HepG2 (cell line): ENCODE data around the gene ZPR1.

Experiments
- KDM5A ChIP-seq: fragments of 200-600 bp; sonication (generic); IDR thresholded peaks from 2 replicates; pipeline ENCODE4 v1.7.0; 2018; ENCODE audit warnings: antibody characterized with exemption, mild to moderate bottlenecking, low read length, borderline replicate concordance
- MAFK ChIP-seq, 2 experiments: IDR thresholded peaks in 1 of 2; conservative IDR thresholded peaks in 1 of 2; 2 replicates each; pipeline ENCODE4 v1.6.1; 2011; ENCODE audit warnings: improper control_type of control experiment in 2 of 2, low read length in 2 of 2
- TF ChIP-seq, protein P1 (sequence below), 2 experiments: sonication (generic) in 1 of 2; formaldehyde crosslinking in 1 of 2; IDR thresholded peaks; 2 replicates each; pipeline versions ENCODE4 v1.6.1 to v1.9.0; 2014 to 2022; ENCODE audit warnings: antibody characterized with exemption in 1 of 2, borderline replicate concordance in 1 of 2, inconsistent platforms in 1 of 2, low read depth in 1 of 2, missing genetic modification reagents in 1 of 2
- TF ChIP-seq, protein P2 (sequence below): sonication (generic); formaldehyde crosslinking; IDR thresholded peaks from 2 replicates; pipeline ENCODE4 v1.4.0; 2020; ENCODE audit warnings: missing genetic modification reagents
- TF ChIP-seq, protein P3 (sequence below): sonication (generic); formaldehyde crosslinking; IDR thresholded peaks from 2 replicates; pipeline ENCODE4 v1.5.0; 2020; ENCODE audit warnings: mild to moderate bottlenecking, missing genetic modification reagents, moderate library complexity

DNA sequence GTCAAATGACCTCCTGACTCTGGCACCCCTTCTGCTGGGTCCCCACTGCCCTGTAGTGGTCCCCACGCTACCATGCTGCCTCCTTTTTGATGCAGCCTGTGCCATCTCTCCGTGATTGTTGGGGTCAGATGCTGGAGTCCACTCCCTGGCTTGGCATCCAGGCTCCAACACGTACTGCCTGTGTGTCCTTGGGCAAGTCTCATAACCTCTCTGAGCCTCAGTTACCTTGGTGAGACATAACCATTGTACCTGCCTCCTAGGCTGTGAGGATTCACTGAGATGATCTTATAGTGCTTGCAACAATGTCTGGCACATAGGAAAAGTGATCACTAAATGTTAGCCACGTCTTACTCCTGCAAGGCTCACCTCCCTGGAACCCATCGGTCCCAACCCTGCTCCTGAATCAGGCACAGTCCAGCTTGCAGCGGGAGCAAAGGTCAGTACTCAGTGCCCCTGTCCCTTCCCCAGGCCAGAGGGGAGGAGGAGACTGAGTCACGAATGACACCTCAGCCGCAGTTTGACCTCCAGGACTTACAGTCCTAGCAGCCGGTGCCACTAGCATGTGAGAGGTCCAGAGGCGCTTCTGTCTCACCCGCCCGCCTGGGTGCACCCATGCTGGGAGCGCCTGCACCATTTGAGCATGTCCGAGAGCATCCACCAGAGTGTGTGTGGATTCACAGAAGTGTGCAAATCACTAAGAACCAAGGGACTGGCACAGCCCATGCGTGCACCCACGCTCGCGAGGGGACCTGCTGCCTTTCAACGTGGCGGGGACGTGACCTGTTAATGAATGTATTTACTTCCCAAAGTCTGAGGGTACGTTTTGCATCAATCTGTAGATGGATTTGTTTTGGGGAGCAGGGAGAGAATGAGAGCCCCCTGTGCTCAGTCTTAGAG is 38.3 kb upstream of the ZPR1 start:
- TF ChIP-seq KDM5A (no peak), MAFK (conservative IDR thresholded peaks at IDR 0.05 in 1 of 2, IDR thresholded peaks at IDR 0.05 in 1 of 2; ENCODE audit: low read length in 2 of 2) (no peak)
- TF ChIP-seq, protein P1, sequence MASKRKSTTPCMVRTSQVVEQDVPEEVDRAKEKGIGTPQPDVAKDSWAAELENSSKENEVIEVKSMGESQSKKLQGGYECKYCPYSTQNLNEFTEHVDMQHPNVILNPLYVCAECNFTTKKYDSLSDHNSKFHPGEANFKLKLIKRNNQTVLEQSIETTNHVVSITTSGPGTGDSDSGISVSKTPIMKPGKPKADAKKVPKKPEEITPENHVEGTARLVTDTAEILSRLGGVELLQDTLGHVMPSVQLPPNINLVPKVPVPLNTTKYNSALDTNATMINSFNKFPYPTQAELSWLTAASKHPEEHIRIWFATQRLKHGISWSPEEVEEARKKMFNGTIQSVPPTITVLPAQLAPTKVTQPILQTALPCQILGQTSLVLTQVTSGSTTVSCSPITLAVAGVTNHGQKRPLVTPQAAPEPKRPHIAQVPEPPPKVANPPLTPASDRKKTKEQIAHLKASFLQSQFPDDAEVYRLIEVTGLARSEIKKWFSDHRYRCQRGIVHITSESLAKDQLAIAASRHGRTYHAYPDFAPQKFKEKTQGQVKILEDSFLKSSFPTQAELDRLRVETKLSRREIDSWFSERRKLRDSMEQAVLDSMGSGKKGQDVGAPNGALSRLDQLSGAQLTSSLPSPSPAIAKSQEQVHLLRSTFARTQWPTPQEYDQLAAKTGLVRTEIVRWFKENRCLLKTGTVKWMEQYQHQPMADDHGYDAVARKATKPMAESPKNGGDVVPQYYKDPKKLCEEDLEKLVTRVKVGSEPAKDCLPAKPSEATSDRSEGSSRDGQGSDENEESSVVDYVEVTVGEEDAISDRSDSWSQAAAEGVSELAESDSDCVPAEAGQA (IDR thresholded peaks at IDR 0.05; ENCODE audit: low read depth): no peak
- TF ChIP-seq, protein P1 (CRISPR knock-in tag; IDR thresholded peaks at IDR 0.05; ENCODE audit: borderline replicate concordance): no peak
- TF ChIP-seq, protein P2, sequence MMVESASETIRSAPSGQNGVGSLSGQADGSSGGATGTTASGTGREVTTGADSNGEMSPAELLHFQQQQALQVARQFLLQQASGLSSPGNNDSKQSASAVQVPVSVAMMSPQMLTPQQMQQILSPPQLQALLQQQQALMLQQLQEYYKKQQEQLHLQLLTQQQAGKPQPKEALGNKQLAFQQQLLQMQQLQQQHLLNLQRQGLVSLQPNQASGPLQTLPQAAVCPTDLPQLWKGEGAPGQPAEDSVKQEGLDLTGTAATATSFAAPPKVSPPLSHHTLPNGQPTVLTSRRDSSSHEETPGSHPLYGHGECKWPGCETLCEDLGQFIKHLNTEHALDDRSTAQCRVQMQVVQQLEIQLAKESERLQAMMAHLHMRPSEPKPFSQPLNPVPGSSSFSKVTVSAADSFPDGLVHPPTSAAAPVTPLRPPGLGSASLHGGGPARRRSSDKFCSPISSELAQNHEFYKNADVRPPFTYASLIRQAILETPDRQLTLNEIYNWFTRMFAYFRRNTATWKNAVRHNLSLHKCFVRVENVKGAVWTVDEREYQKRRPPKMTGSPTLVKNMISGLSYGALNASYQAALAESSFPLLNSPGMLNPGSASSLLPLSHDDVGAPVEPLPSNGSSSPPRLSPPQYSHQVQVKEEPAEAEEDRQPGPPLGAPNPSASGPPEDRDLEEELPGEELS (CRISPR knock-in tag): no peak
- TF ChIP-seq, protein P3, sequence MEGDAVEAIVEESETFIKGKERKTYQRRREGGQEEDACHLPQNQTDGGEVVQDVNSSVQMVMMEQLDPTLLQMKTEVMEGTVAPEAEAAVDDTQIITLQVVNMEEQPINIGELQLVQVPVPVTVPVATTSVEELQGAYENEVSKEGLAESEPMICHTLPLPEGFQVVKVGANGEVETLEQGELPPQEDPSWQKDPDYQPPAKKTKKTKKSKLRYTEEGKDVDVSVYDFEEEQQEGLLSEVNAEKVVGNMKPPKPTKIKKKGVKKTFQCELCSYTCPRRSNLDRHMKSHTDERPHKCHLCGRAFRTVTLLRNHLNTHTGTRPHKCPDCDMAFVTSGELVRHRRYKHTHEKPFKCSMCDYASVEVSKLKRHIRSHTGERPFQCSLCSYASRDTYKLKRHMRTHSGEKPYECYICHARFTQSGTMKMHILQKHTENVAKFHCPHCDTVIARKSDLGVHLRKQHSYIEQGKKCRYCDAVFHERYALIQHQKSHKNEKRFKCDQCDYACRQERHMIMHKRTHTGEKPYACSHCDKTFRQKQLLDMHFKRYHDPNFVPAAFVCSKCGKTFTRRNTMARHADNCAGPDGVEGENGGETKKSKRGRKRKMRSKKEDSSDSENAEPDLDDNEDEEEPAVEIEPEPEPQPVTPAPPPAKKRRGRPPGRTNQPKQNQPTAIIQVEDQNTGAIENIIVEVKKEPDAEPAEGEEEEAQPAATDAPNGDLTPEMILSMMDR (CRISPR knock-in tag): no peak
